ENCODE results near the gene FOS. TPM values are rescaled to one million over a fixed set of nuclear protein-coding genes. Genes with fewer than 3 reads are reported as not detected.

FOS gene
- total and polyA plus RNA-seq, 2 experiments from 2014 or later, result 47.3 to 54.8 TPM

- H3K4me3 Mint-ChIP-seq, result no peak overlapping the region
- ATAC-seq (peak; percentile 47), DNase-seq (ENCODE audit: low spot score) (no peak)
- H3K27ac Mint-ChIP-seq, result no peak overlapping the region
- TF ChIP-seq EZH2 (IDR thresholded peaks at IDR 0.05; ENCODE audit: low read depth, unreplicated experiment) (no peak), CTCF (conservative IDR thresholded peaks at IDR 0.05; ENCODE audit: low read depth in 2 of 2) (no peak), ZNF114 (CRISPR knock-in tag; IDR thresholded peaks at IDR 0.05) (no peak), NANOG (IDR thresholded peaks at IDR 0.05; ENCODE audit: borderline replicate concordance) (no peak), ZNF462 (CRISPR knock-in tag; IDR thresholded peaks at IDR 0.05) (no peak), STAT1 (IDR thresholded peaks at IDR 0.05; ENCODE audit: unreplicated experiment) (no peak), ETS1 (IDR thresholded peaks at IDR 0.05) (no peak), EZH2phosphoT487 (IDR thresholded peaks at IDR 0.05; ENCODE audit: unreplicated experiment) (no peak), POLR2AphosphoS5 (IDR thresholded peaks at IDR 0.05; ENCODE audit: low read depth) (no peak), JUNB (IDR thresholded peaks at IDR 0.05; ENCODE audit: unreplicated experiment) (no peak), CREB1 (CRISPR knock-in tag; IDR thresholded peaks at IDR 0.05; ENCODE audit: low read depth) (no peak), REST (IDR thresholded peaks at IDR 0.05; ENCODE audit: unreplicated experiment) (no peak), ZNF331 (CRISPR knock-in tag; IDR thresholded peaks at IDR 0.05; ENCODE audit: low read depth) (no peak)
- H3K9me3 Mint-ChIP-seq, result no peaks in the 10 kb centered on the region; the same call in 2 of the 3 replicates
- no peaks in the 10 kb centered on the region for H3K79me2 ChIP-seq (replicated peaks; ENCODE audit: insufficient read depth)
- no peak overlapping the region for H3K4me3 ChIP-seq
- H3K27me3 ChIP-seq (ENCODE audit: insufficient read depth), result no peaks in the 10 kb centered on the region
- peaks cover 10% of the 10 kb centered on the region for H3K4me1 ChIP-seq (ENCODE audit: insufficient read depth)
- H3K27me3 Mint-ChIP-seq (ENCODE audit: insufficient read depth, low read depth, poor library complexity), result peaks cover 6% of the 10 kb centered on the region
- no peak overlapping the region; the same call in 1 of the 2 replicates for H3K27ac ChIP-seq (ENCODE audit: low read depth)
- no peaks in the 10 kb centered on the region for H3K36me3 Mint-ChIP-seq (ENCODE audit: low read depth)
- peak overlapping the region; percentile 74; the same call in 1 of the 2 replicates for H2AFZ ChIP-seq
- H3K4me2 ChIP-seq, result no peak overlapping the region
- peaks cover 28% of the 10 kb centered on the region for H3K4me1 Mint-ChIP-seq
- H4K20me1 ChIP-seq (replicated peaks; ENCODE audit: insufficient read depth), result no peaks in the 10 kb centered on the region
- no peaks in the 10 kb centered on the region for H3K9me2 ChIP-seq (ENCODE audit: insufficient read depth)
- no peaks in the 10 kb centered on the region for H3F3A ChIP-seq (replicated peaks; ENCODE audit: low read depth)
- no peaks in the 10 kb centered on the region for H3K36me3 ChIP-seq (ENCODE audit: insufficient read depth)
Measured at GRCh38 chr14:75242546-75243273, 35.9 kb upstream of the FOS start.

Measured in GM23338 (cell line).